ENCODE results near the gene IPMK. TPM values are rescaled to one million over a fixed set of nuclear protein-coding genes. Genes with fewer than 3 reads are reported as not detected.

Gene IPMK
- total RNA-seq, 3 donors from 2014 or later (not counting 1 experiment from before 2014, with no cell fraction given), result 4.4 to 5.7 (median 4.6) TPM

DNA sequence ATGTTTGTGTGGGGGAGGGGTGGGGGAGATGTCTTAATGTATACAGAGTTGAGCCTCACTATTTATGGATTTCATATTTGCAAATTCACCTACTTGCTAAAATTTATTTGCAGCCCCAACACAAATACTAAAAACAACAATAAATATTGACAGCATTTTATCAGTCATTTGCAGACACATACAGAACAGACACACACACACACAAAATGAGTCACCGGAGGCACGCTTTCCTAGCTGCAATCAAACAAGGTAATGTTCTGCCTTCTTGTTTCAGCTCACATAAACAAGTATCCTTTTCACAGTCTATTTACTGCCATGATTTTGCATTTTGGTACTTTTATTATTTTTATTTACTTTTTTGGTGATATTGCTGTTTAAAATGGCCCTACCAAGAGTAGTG is 88.5 kb downstream of the IPMK start:
- H3K4me1 ChIP-seq (ENCODE audit: control insufficient read depth, insufficient read depth, low read length), result no peaks in the 10 kb centered on the region
- DNase-seq (no peak), ATAC-seq (no peak)
- TF ChIP-seq, protein P1, sequence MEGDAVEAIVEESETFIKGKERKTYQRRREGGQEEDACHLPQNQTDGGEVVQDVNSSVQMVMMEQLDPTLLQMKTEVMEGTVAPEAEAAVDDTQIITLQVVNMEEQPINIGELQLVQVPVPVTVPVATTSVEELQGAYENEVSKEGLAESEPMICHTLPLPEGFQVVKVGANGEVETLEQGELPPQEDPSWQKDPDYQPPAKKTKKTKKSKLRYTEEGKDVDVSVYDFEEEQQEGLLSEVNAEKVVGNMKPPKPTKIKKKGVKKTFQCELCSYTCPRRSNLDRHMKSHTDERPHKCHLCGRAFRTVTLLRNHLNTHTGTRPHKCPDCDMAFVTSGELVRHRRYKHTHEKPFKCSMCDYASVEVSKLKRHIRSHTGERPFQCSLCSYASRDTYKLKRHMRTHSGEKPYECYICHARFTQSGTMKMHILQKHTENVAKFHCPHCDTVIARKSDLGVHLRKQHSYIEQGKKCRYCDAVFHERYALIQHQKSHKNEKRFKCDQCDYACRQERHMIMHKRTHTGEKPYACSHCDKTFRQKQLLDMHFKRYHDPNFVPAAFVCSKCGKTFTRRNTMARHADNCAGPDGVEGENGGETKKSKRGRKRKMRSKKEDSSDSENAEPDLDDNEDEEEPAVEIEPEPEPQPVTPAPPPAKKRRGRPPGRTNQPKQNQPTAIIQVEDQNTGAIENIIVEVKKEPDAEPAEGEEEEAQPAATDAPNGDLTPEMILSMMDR (IDR thresholded peaks at IDR 0.05), result no peak
- H3K4me3 Mint-ChIP-seq, result no peak overlapping the region
- H3K27ac ChIP-seq (ENCODE audit: low read length), result no peak overlapping the region
- no peaks in the 10 kb centered on the region for H3K36me3 Mint-ChIP-seq
- H3K27me3 Mint-ChIP-seq (ENCODE audit: low read depth in 2 of 2), result peaks cover 0 to 10% of the 10 kb centered on the region in 2 donors
- WGBS (ENCODE audit: insufficient coverage), result 97% methylated on average over 2 of the region's 2 CpGs
- H3K9me3 Mint-ChIP-seq, result no peaks in the 10 kb centered on the region
- no peaks in the 10 kb centered on the region for H3K36me3 ChIP-seq (ENCODE audit: control insufficient read depth, insufficient read depth, low read length)
- intact Hi-C loops (cut with micrococcal nuclease), result loop anchor here (10.0 kb wide), 1 partner anchor 206 kb away; the partner anchor contains the start of gene TFAM
- no peaks in the 10 kb centered on the region for H3K27me3 ChIP-seq (ENCODE audit: control insufficient read depth, insufficient read depth, low read length)
- H3K4me3 ChIP-seq (ENCODE audit: low read length), result no peak overlapping the region
- H3K4me1 Mint-ChIP-seq, result no peaks in the 10 kb centered on the region
- H3K27ac Mint-ChIP-seq, result no peak overlapping the region
- H3K9me3 ChIP-seq (ENCODE audit: control insufficient read depth, insufficient read depth, low read length), result no peaks in the 10 kb centered on the region

- H3K4me3 Mint-ChIP-seq, result no peak overlapping the region
- TF ChIP-seq, protein P1 (IDR thresholded peaks at IDR 0.05), result no peak
- H3K9me3 Mint-ChIP-seq, result no peaks in the 10 kb centered on the region
- Histone ChIP-seq H3K4me3 (ENCODE audit: low read length) (no peak overlapping the region), H3K4me1 (ENCODE audit: control insufficient read depth, insufficient read depth, low read length) (no peaks in the 10 kb centered on the region), H3K36me3 (ENCODE audit: control insufficient read depth, insufficient read depth, low read length) (no peaks in the 10 kb centered on the region), H3K27me3 (ENCODE audit: control insufficient read depth, insufficient read depth, low read length) (no peaks in the 10 kb centered on the region), H3K9me3 (ENCODE audit: control insufficient read depth, insufficient read depth, low read length) (no peaks in the 10 kb centered on the region), H3K27ac (ENCODE audit: low read length) (no peak overlapping the region)
- ATAC-seq (no peak), DNase-seq (no peak)
- no peaks in the 10 kb centered on the region for H3K4me1 Mint-ChIP-seq
- 27% methylated on average over 1 of the region's 1 CpG for WGBS (ENCODE audit: insufficient coverage)
- intact Hi-C loops (cut with micrococcal nuclease), result loop anchor here (10.0 kb wide), 1 partner anchor 206 kb away; the partner anchor contains the start of gene TFAM
- H3K36me3 Mint-ChIP-seq, result no peaks in the 10 kb centered on the region
- H3K27me3 Mint-ChIP-seq (ENCODE audit: low read depth in 2 of 2), result peaks cover 0 to 10% of the 10 kb centered on the region in 2 donors
- H3K27ac Mint-ChIP-seq, result no peak overlapping the region
These were observed 88.9 kb downstream of the IPMK start for GRCh38 chr10:58178811-58179210.

DNA sequence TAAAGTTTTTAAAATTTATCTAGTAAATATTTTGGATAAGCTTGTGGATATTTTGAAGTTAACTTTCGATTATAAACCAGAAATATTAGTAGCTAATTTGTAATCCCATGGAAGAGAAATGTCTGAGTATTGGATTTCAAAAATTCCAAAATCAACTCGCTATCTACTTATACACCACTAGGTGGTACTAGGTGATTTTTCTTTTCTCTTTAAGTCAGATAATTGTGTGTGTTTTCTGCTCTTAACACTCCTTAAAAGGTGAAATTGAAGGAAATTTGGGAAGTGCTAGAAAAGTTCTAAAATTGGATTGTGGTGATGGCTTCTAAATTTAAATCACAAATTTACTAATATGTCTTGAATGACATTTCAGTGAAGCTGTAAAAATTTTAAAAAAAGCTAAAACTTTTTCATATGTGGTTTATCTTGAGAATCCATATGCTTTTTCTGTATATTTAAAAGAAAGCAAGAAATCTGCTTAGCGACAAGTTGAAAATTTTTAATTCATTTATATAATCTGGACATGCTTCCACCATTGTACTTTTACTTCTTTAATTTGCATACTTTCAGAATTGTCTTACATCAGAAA is 90.2 kb downstream of the IPMK start:
- intact Hi-C loops (cut with micrococcal nuclease), result loop anchor here (1.0 to 10.0 kb wide), 2 partner anchors 114 to 207 kb away; partner anchors contain the start of gene TFAM
- Mint-ChIP-seq H3K4me1 (no peaks in the 10 kb centered on the region), H3K36me3 (no peaks in the 10 kb centered on the region), H3K27ac (no peak overlapping the region), H3K9me3 (no peaks in the 10 kb centered on the region), H3K27me3 (ENCODE audit: low read depth in 2 of 2) (peaks cover 0 to 10% of the 10 kb centered on the region in 2 donors), H3K4me3 (no peak overlapping the region)
- Histone ChIP-seq H3K4me3 (ENCODE audit: low read length) (no peak overlapping the region), H3K4me1 (ENCODE audit: control insufficient read depth, insufficient read depth, low read length) (no peaks in the 10 kb centered on the region), H3K27me3 (ENCODE audit: control insufficient read depth, insufficient read depth, low read length) (no peaks in the 10 kb centered on the region), H3K9me3 (ENCODE audit: control insufficient read depth, insufficient read depth, low read length) (no peaks in the 10 kb centered on the region), H3K27ac (ENCODE audit: low read length) (no peak overlapping the region), H3K36me3 (ENCODE audit: control insufficient read depth, insufficient read depth, low read length) (no peaks in the 10 kb centered on the region)
- DNase-seq (peak in 1 of 2 donors; percentile 49), ATAC-seq (no peak)
- TF ChIP-seq, protein P1 (IDR thresholded peaks at IDR 0.05), result peak; percentile 66
- no CpG with 5 or more reads among the region's 3 CpGs for WGBS (ENCODE audit: insufficient coverage)

Data from natural killer cell (primary cell).